Measurements from ENCODE around the gene ZBTB25.
A peak's percentile ranks its signal among the peaks of the same experiment; 100 is the strongest.

The ZBTB25 gene

DNA sequence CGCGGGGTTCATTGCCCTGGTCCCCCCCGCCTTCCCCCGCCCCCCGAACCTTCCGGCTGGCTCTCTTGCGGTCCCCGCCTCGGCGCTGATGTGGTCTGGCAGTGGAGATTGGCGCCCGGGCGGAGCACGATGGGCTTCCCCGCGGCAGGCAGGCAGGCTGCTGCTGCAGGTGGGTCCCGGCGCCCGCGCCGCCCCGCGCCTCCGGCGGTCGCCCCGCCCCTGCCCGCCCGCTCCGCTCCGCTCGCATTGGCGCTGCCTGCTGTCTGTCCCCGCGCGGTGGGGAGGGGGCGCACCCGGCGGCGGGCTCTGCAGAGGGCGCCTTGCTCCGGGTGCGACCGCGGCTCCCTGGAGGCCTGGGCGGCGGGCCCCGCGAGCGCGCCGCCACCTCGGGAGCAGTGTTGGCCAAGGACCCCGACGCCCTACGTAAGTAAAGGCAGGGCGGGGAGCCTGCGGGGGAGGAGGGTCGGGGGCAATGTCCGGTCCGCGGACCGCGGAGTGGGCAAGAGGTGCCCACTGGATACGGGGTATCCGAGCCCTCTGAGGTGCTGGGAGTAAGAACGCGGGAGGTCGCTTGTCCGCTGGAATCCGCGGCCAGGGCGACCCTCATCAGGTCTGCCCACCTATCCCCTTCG, 38.3 kb downstream of the ZBTB25 start, which contains the start of gene AKAP5:
AKAP5 (plus strand) TSS at position 309 of the 632 bp plus-strand sequence. CDS start 2,896 bp downstream, outside the sequence.
- peak within 1 kb of the TSS; percentile 58 for H3K27ac ChIP-seq (ENCODE audit: low read length)
- H3K27me3 ChIP-seq (ENCODE audit: insufficient read depth, low read length, poor library complexity) = no peaks in the 10 kb centered on the region
- peaks cover 13% of the 10 kb centered on the region for H4K20me1 ChIP-seq (ENCODE audit: insufficient read depth, low read length)
- ATAC-seq (ENCODE audit: insufficient read depth, low read depth) (peak; percentile 97), DNase-seq (peak; percentile 87)
- no peaks in the 10 kb centered on the region for H3K9me3 ChIP-seq (ENCODE audit: insufficient read depth, low read length, severe bottlenecking)
- H3K9ac ChIP-seq (ENCODE audit: low read depth, low read length) = peak within 1 kb of the TSS; percentile 63
- H2AFZ ChIP-seq (ENCODE audit: low read depth, low read length) = peak within 1 kb of the TSS; percentile 71
- peaks cover 24% of the 10 kb centered on the region for H3K4me1 ChIP-seq (ENCODE audit: insufficient read depth, low read length)
- peaks cover 5% of the 10 kb centered on the region; the same call in 1 of the 2 replicates for H3K79me2 ChIP-seq (ENCODE audit: insufficient read depth, low read length)
- peaks cover 16% of the 10 kb centered on the region for H3K36me3 ChIP-seq (ENCODE audit: insufficient read depth, low read length)
- peak within 1 kb of the TSS; percentile 26 to 73 for H3K4me3 ChIP-seq (ENCODE audit: low read depth in 1 of 2, low read length in 2 of 2)
- TF ChIP-seq CTCF (IDR thresholded peaks at IDR 0.05; ENCODE audit: borderline replicate concordance, extremely low read depth, low read length, poor library complexity, severe bottlenecking) (peak; percentile 16), EZH2 (IDR thresholded peaks at IDR 0.05; ENCODE audit: borderline replicate concordance, low read depth, low read length, severe bottlenecking) (no peak)
- peak within 1 kb of the TSS; percentile 96 for H3K4me2 ChIP-seq (ENCODE audit: insufficient read depth, low read length)

- H3K27ac ChIP-seq (ENCODE audit: low read length) = peak overlapping the region; percentile 54
- H4K20me1 ChIP-seq (ENCODE audit: insufficient read depth, low read length) = peaks cover 13% of the 10 kb centered on the region
- H3K27me3 ChIP-seq (ENCODE audit: insufficient read depth, low read length, poor library complexity) = no peaks in the 10 kb centered on the region
- H3K9ac ChIP-seq (ENCODE audit: low read depth, low read length) = peak overlapping the region; percentile 63
- H3K36me3 ChIP-seq (ENCODE audit: insufficient read depth, low read length) = peaks cover 22% of the 10 kb centered on the region
- peaks cover 24% of the 10 kb centered on the region for H3K4me1 ChIP-seq (ENCODE audit: insufficient read depth, low read length)
- H3K79me2 ChIP-seq (ENCODE audit: insufficient read depth, low read length) = peaks cover 5% of the 10 kb centered on the region; the same call in 1 of the 2 replicates
- H3K4me3 ChIP-seq (ENCODE audit: low read depth in 1 of 2, low read length in 2 of 2) = peak overlapping the region; percentile 19 to 73; a peak in 3 of 4 replicates
- H3K9me3 ChIP-seq (ENCODE audit: insufficient read depth, low read length, severe bottlenecking) = no peaks in the 10 kb centered on the region
- H2AFZ ChIP-seq (ENCODE audit: low read depth, low read length) = peak overlapping the region; percentile 50
- DNase-seq (no peak), ATAC-seq (ENCODE audit: insufficient read depth, low read depth) (no peak)
- no peak for TF ChIP-seq CTCF (IDR thresholded peaks at IDR 0.05; ENCODE audit: borderline replicate concordance, extremely low read depth, low read length, poor library complexity, severe bottlenecking)
- TF ChIP-seq EZH2 (IDR thresholded peaks at IDR 0.05; ENCODE audit: borderline replicate concordance, low read depth, low read length, severe bottlenecking) = no peak
- peak overlapping the region; percentile 96 for H3K4me2 ChIP-seq (ENCODE audit: insufficient read depth, low read length)
Observed at GRCh38 chr14:64464651-64465050, 39.0 kb downstream of the ZBTB25 start.

DNA sequence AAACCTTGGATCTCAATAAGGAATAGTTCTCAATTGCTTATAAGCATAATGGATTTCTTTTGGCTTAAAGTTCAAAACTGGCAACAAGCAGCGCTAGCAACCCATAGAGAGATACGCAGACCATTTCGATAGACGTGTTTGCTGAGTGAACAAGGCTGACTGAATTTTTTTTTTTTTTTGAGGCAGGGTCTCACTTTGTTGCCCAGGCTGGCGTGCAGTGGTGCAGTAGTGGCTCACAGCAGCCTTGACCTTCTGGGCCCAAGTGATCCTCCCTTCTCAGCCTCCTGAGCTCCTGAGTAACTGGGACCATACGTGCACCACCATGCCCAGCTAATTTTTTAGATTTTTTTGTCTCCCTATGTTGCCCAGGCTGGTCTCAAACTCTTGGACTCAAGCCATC, 39.8 kb downstream of the ZBTB25 start:
- Histone ChIP-seq H3K27ac (ENCODE audit: low read length) (no peak overlapping the region), H3K4me1 (ENCODE audit: insufficient read depth, low read length) (peaks cover 24% of the 10 kb centered on the region), H3K4me3 (ENCODE audit: low read depth in 1 of 2, low read length in 2 of 2) (no peak overlapping the region), H2AFZ (ENCODE audit: low read depth, low read length) (no peak overlapping the region), H3K4me2 (ENCODE audit: insufficient read depth, low read length) (no peak overlapping the region), H3K79me2 (ENCODE audit: insufficient read depth, low read length) (peaks cover 5% of the 10 kb centered on the region; the same call in 1 of the 2 replicates), H3K9ac (ENCODE audit: low read depth, low read length) (no peak overlapping the region), H3K9me3 (ENCODE audit: insufficient read depth, low read length, severe bottlenecking) (no peaks in the 10 kb centered on the region), H3K36me3 (ENCODE audit: insufficient read depth, low read length) (peaks cover 30% of the 10 kb centered on the region), H4K20me1 (ENCODE audit: insufficient read depth, low read length) (peaks cover 13% of the 10 kb centered on the region), H3K27me3 (ENCODE audit: insufficient read depth, low read length, poor library complexity) (no peaks in the 10 kb centered on the region)
- no peak for TF ChIP-seq CTCF (IDR thresholded peaks at IDR 0.05; ENCODE audit: borderline replicate concordance, extremely low read depth, low read length, poor library complexity, severe bottlenecking)
- TF ChIP-seq EZH2 (IDR thresholded peaks at IDR 0.05; ENCODE audit: borderline replicate concordance, low read depth, low read length, severe bottlenecking) = no peak
- DNase-seq (no peak), ATAC-seq (ENCODE audit: insufficient read depth, low read depth) (no peak)
